Motor neuron (in vitro differentiated cells): ENCODE measurements around the gene MUC13. TPM values are rescaled to one million over a fixed set of nuclear protein-coding genes. Genes with fewer than 3 reads are reported as not detected.

Source experiments
- ATAC-seq, 8 experiments: fragments of 200-7000 bp; cut with Tn5 transposase; replicated peaks in 6 of 8; 2 replicates each; pipeline ENCODE4 v1.8.0; 2021; ENCODE audit warnings: mild to moderate bottlenecking in 8 of 8, moderate library complexity in 8 of 8
- H3K27ac ChIP-seq, 2 donors: fragments of 250-450 bp; sonication (Bioruptor Pico); 2 replicates each; pipeline ENCODE4 v1.9.0; 2021; ENCODE audit warnings: antibody characterized with exemption in 2 of 2, mild to moderate bottlenecking in 2 of 2, moderate library complexity in 1 of 2
- H3K4me1 ChIP-seq, 2 donors: fragments of 250-450 bp; sonication (Bioruptor Pico); replicated peaks in 1 of 2; 2 replicates each; pipeline ENCODE4 v1.6.1; 2021; ENCODE audit warnings: antibody characterized with exemption in 2 of 2, mild to moderate bottlenecking in 2 of 2, moderate library complexity in 1 of 2
- H3K4me3 ChIP-seq, 5 donors: fragments of 250-450 bp; sonication (Bioruptor Pico); 2 replicates each; pipeline ENCODE4 v1.9.0; 2021; ENCODE audit warnings: antibody characterized with exemption in 5 of 5, mild to moderate bottlenecking in 5 of 5, moderate library complexity in 4 of 5
- WGBS, 10 experiments: fragments of 450-650 bp; shearing (Covaris generic); methylation state at CpG; one replicate each; pipeline ENCODE4 v1.0.0; 2022; 5-methylcytosine and 5-hydroxymethylcytosine counted together
- in situ Hi-C, 9 experiments: fragments of 400-800 bp; cut with MboI; loops; one replicate each; pipeline ENCODE4 v1.15.0; 2021; ENCODE audit warnings: low sequenced_read_pairs in 9 of 9, low pct_unique_long_range_greater_than_20kb in 2 of 9; ENCODE audit not compliant: unreplicated experiment in 9 of 9
- total RNA-seq, 8 experiments: library from RNA; unstranded; fragments of 300-600 nt; gene quantifications; 2 replicates each; pipeline versions ENCODE4 v1.2.3 to v1.2.4, GENCODE V29; 2022

The MUC13 gene
- total RNA-seq, result under 1 TPM in 5 of 8 experiments, not detected in 3; 0.04 to 0.24 (median 0.10) TPM

GRCh38 chr3:124934577-124934976, at the start of gene MUC13:
Gene MUC13, minus strand, starts transcription at chr3:124934751. Its CDS starts 39 bp downstream, at chr3:124934712.
- in situ Hi-C loops, result loop anchor here in 2 of 9 experiments (25.0 kb wide), 1 partner anchor 503 kb away; no protein-coding TSS in a partner anchor
- no peaks in the 10 kb centered on the region for H3K4me1 ChIP-seq
- H3K27ac ChIP-seq, result no peak within 1 kb of the TSS
- H3K4me3 ChIP-seq, result no peak within 1 kb of the TSS
- WGBS, 10 experiments, result 48 to 100% (median 88%) methylated on average over 2 to 5 of the region's 5 CpGs
- no peak for ATAC-seq

- ATAC-seq, result no peak
- no peaks in the 10 kb centered on the region for H3K4me1 ChIP-seq
- no peak overlapping the region for H3K4me3 ChIP-seq
- in situ Hi-C loops, result loop anchor here in 1 of 9 experiments (25.0 kb wide), 1 partner anchor 454 kb away; no protein-coding TSS in a partner anchor
- no peak overlapping the region for H3K27ac ChIP-seq
- 88 to 100% (median 100%) methylated on average over 1 to 2 of the region's 2 CpGs; no CpG with 5 or more reads in 2 of the 10 experiments for WGBS, 10 experiments
Observed at GRCh38 chr3:124982855-124983254, 48.3 kb upstream of the MUC13 start.

GRCh38 chr3:124981472-124981871, 46.9 kb upstream of the MUC13 start:
- Histone ChIP-seq H3K4me3 (no peak overlapping the region), H3K4me1 (no peaks in the 10 kb centered on the region), H3K27ac (no peak overlapping the region)
- WGBS, 10 experiments, result 0 to 91% (median 54%) methylated on average over 1 to 5 of the region's 5 CpGs; no CpG with 5 or more reads in 2 of the 10 experiments
- ATAC-seq, result peak in 3 of 8 experiments; percentile 6 to 80 (median 14)
- in situ Hi-C loops, result loop anchor here in 1 of 9 experiments (25.0 kb wide), 1 partner anchor 456 kb away; no protein-coding TSS in a partner anchor

- WGBS, 10 experiments, result 86 to 100% (median 96%) methylated on average over 2 to 7 of the region's 7 CpGs; no CpG with 5 or more reads in 1 of the 10 experiments
- no peak overlapping the region for H3K4me3 ChIP-seq
- ATAC-seq, result no peak
- H3K27ac ChIP-seq, result no peak overlapping the region
- in situ Hi-C loops, result loop anchor here in 1 of 9 experiments (25.0 kb wide), 1 partner anchor 459 kb away; no protein-coding TSS in a partner anchor
- H3K4me1 ChIP-seq, result no peaks in the 10 kb centered on the region
Observed at GRCh38 chr3:124978627-124979026, 44.1 kb upstream of the MUC13 start.

GRCh38 chr3:124976383-124976782, 41.8 kb upstream of the MUC13 start:
- 0 to 100% (median 75%) methylated on average over 1 to 6 of the region's 6 CpGs; no CpG with 5 or more reads in 3 of the 10 experiments for whole genome bisulfite sequencing, 10 experiments
- H3K4me3 ChIP-seq, result no peak overlapping the region
- in situ Hi-C loops, result loop anchor here in 1 of 9 experiments (25.0 kb wide), 1 partner anchor 461 kb away; no protein-coding TSS in a partner anchor
- no peak overlapping the region for H3K27ac ChIP-seq
- H3K4me1 ChIP-seq, result no peaks in the 10 kb centered on the region
- peak in 3 of 8 experiments; percentile 69 to 85 (median 77) for ATAC-seq

- H3K4me1 ChIP-seq, result no peaks in the 10 kb centered on the region
- WGBS, 10 experiments, result 90 to 100% (median 100%) methylated on average over 1 to 2 of the region's 2 CpGs; no CpG with 5 or more reads in 4 of the 10 experiments
- in situ Hi-C loops, result loop anchor here in 1 of 9 experiments (25.0 kb wide), 1 partner anchor 463 kb away; no protein-coding TSS in a partner anchor
- ATAC-seq, result no peak
- H3K27ac ChIP-seq, result no peak overlapping the region
- H3K4me3 ChIP-seq, result no peak overlapping the region
Observed at GRCh38 chr3:124974691-124975090, 40.1 kb upstream of the MUC13 start.

- Histone ChIP-seq H3K4me1 (no peaks in the 10 kb centered on the region), H3K4me3 (no peak overlapping the region), H3K27ac (no peak overlapping the region)
- no peak for ATAC-seq
- in situ Hi-C loops, result no loop called here
Observed at GRCh38 chr3:124973290-124973689, 38.7 kb upstream of the MUC13 start.

GRCh38 chr3:124972457-124972856, 37.9 kb upstream of the MUC13 start:
- ATAC-seq, result peak in 5 of 8 experiments; percentile 24 to 80 (median 72)
- 58 to 100% (median 94%) methylated on average over 1 to 3 of the region's 3 CpGs; no CpG with 5 or more reads in 4 of the 10 experiments for WGBS, 10 experiments
- H3K4me3 ChIP-seq, result no peak overlapping the region
- no peaks in the 10 kb centered on the region for H3K4me1 ChIP-seq
- no peak overlapping the region for H3K27ac ChIP-seq
- in situ Hi-C loops, result no loop called here

- Histone ChIP-seq H3K4me3 (no peak overlapping the region), H3K4me1 (no peaks in the 10 kb centered on the region), H3K27ac (no peak overlapping the region)
- in situ Hi-C loops, result no loop called here
- no peak for ATAC-seq
- WGBS, 10 experiments, result 74 to 98% (median 89%) methylated on average over 3 to 15 of the region's 18 CpGs; no CpG with 5 or more reads in 2 of the 10 experiments
Observed at GRCh38 chr3:124969963-124970722, 35.6 kb upstream of the MUC13 start.

- ATAC-seq, result no peak
- no peaks in the 10 kb centered on the region for H3K4me1 ChIP-seq
- WGBS, 10 experiments, result 83 to 100% (median 93%) methylated on average over 1 to 5 of the region's 8 CpGs; no CpG with 5 or more reads in 3 of the 10 experiments
- in situ Hi-C loops, result no loop called here
- H3K27ac ChIP-seq, result no peak overlapping the region
- H3K4me3 ChIP-seq, result no peak overlapping the region
Observed at GRCh38 chr3:124969190-124969589, 34.6 kb upstream of the MUC13 start.

GRCh38 chr3:124967964-124968363, 33.4 kb upstream of the MUC13 start:
- no peaks in the 10 kb centered on the region for H3K4me1 ChIP-seq
- no peak for ATAC-seq
- no peak overlapping the region for H3K27ac ChIP-seq
- in situ Hi-C loops, result no loop called here
- 14 to 100% (median 60%) methylated on average over 1 to 5 of the region's 10 CpGs; no CpG with 5 or more reads in 3 of the 10 experiments for WGBS, 10 experiments
- no peak overlapping the region for H3K4me3 ChIP-seq

GRCh38 chr3:124966521-124967445, 32.2 kb upstream of the MUC13 start:
- 51 to 100% (median 72%) methylated on average over 1 to 6 of the region's 7 CpGs; no CpG with 5 or more reads in 1 of the 10 experiments for WGBS, 10 experiments
- no peak overlapping the region for H3K4me3 ChIP-seq
- no peaks in the 10 kb centered on the region for H3K4me1 ChIP-seq
- ATAC-seq, result no peak
- H3K27ac ChIP-seq, result no peak overlapping the region
- in situ Hi-C loops, result no loop called here
